Glutamatergic neuron (in vitro differentiated cells): ENCODE data around the gene STK39. TPM values are rescaled to one million over a fixed set of nuclear protein-coding genes. Genes with fewer than 3 reads are reported as not detected.

Source experiments
- DNase-seq: peaks from one replicate; pipeline ENCODE4 v3.0.0; 2022
- H3K27ac Mint-ChIP-seq: one replicate; pipeline ENCODE4 v1.8.0; 2020; ENCODE audit warnings: mild to moderate bottlenecking, mixed read lengths, inconsistent platforms; ENCODE audit not compliant: unreplicated experiment
- H3K27me3 Mint-ChIP-seq: one replicate; pipeline ENCODE4 v1.8.0; 2020; ENCODE audit warnings: mild to moderate bottlenecking, moderate library complexity, mixed read lengths, inconsistent platforms; ENCODE audit not compliant: unreplicated experiment
- H3K36me3 Mint-ChIP-seq: one replicate; pipeline ENCODE4 v1.8.0; 2020; ENCODE audit warnings: mild to moderate bottlenecking, mixed read lengths, inconsistent platforms; ENCODE audit not compliant: unreplicated experiment
- H3K4me1 Mint-ChIP-seq: one replicate; pipeline ENCODE4 v1.8.0; 2020; ENCODE audit warnings: mild to moderate bottlenecking, low read depth, mixed read lengths, inconsistent platforms; ENCODE audit not compliant: unreplicated experiment
- H3K4me3 Mint-ChIP-seq: one replicate; pipeline ENCODE4 v1.8.0; 2020; ENCODE audit warnings: mild to moderate bottlenecking, mixed read lengths, inconsistent platforms; ENCODE audit not compliant: unreplicated experiment
- H3K9me3 Mint-ChIP-seq: one replicate; pipeline ENCODE4 v1.8.0; 2020; ENCODE audit warnings: mild to moderate bottlenecking, moderate library complexity, mixed read lengths, inconsistent platforms; ENCODE audit not compliant: unreplicated experiment
- CTCF ChIP-seq: fragments of 200-600 bp; sonication (generic); IDR thresholded peaks from one replicate; pipeline ENCODE4 v1.5.0; 2021; ENCODE audit not compliant: partially characterized antibody, unreplicated experiment
- total RNA-seq: library from RNA; stranded (reverse); fragmentation: NEBNext Ultra II Directional; extraction: Animal tissue kit (Norgen Biotek cat#: 25700); gene quantifications from one replicate; pipeline ENCODE4 v1.2.1, GENCODE V29; 2021; ENCODE audit not compliant: unreplicated experiment

STK39 gene
- total RNA-seq, 1 donor from 2014 or later = 35.9 TPM

DNA sequence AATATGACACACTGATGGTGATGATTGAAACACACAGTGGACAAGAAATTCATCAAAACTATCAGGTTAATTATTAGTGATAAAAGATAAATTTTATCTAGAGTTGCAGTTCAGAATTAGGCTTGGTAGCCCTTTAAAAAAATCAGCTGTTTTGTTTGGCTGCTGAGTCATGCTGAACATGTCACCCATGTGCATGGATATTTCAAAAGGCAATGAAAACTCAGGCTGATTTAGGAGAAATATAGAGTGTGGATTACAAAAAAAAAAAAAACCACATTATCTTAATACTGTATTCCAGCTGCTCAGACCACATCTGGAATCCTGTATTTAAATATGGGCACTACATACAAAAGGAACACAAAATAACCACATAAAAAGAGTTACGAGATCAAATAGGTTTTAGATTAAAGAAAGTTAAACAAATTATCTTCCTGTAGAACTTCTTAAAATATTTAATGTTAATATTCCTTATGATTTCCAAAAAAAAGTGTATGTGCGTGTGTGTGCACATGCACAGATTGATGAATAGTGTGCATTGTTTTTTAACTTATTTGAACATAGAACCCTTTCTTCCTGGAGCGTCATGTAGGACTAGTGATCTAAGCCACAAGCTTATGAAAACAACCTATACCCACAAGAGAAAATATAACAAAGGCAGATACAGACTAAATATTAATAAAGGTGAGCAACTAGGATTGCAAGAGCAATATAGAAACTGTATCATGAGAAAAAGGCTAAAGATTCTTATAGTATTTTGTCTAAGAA, 186.2 kb downstream of the STK39 start:
- no peak for TF ChIP-seq CTCF
- H3K4me1 Mint-ChIP-seq = peaks cover 2% of the 10 kb centered on the region
- H3K4me3 Mint-ChIP-seq = no peak overlapping the region
- H3K27me3 Mint-ChIP-seq = peaks cover 2% of the 10 kb centered on the region
- no peaks in the 10 kb centered on the region for H3K9me3 Mint-ChIP-seq
- no peaks in the 10 kb centered on the region for H3K36me3 Mint-ChIP-seq
- no peak for DNase-seq
- H3K27ac Mint-ChIP-seq = no peak overlapping the region

- Mint-ChIP-seq H3K4me1 (peaks cover 2% of the 10 kb centered on the region), H3K9me3 (no peaks in the 10 kb centered on the region), H3K4me3 (no peak overlapping the region), H3K27ac (no peak overlapping the region), H3K27me3 (peaks cover 2% of the 10 kb centered on the region), H3K36me3 (no peaks in the 10 kb centered on the region)
- DNase-seq = no peak
- no peak for TF ChIP-seq CTCF
Measured at GRCh38 chr2:168059758-168060157, 187.6 kb downstream of the STK39 start.

DNA sequence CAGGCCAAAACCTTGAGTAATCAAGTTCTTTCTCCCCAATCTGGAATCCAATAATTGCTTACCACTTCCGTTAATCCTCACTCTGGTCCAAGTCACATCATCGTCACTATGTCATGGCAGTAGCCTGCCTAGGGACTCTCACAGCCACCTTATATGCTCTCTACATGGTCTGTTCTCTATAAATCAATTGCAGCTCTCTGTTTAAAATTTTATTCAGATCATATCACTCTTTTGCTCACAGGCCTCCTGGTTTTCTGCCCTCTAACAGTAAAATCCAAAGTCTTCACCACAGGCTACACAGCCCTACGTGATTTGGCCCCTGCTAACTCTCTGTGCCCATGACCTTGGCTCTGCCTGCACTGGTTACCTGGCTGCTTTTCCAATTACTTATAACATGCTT, 188.7 kb downstream of the STK39 start:
- Mint-ChIP-seq H3K4me3 (no peak overlapping the region), H3K27ac (no peak overlapping the region), H3K27me3 (no peaks in the 10 kb centered on the region), H3K36me3 (no peaks in the 10 kb centered on the region), H3K9me3 (no peaks in the 10 kb centered on the region), H3K4me1 (peaks cover 7% of the 10 kb centered on the region)
- no peak for DNase-seq
- no peak for TF ChIP-seq CTCF

GRCh38 chr2:168056242-168056787, 191.1 kb downstream of the STK39 start:
- H3K27me3 Mint-ChIP-seq = no peaks in the 10 kb centered on the region
- H3K4me3 Mint-ChIP-seq = no peak overlapping the region
- H3K36me3 Mint-ChIP-seq = no peaks in the 10 kb centered on the region
- peaks cover 17% of the 10 kb centered on the region for H3K4me1 Mint-ChIP-seq
- H3K27ac Mint-ChIP-seq = no peak overlapping the region
- TF ChIP-seq CTCF = no peak
- DNase-seq = no peak
- H3K9me3 Mint-ChIP-seq = no peaks in the 10 kb centered on the region

DNA sequence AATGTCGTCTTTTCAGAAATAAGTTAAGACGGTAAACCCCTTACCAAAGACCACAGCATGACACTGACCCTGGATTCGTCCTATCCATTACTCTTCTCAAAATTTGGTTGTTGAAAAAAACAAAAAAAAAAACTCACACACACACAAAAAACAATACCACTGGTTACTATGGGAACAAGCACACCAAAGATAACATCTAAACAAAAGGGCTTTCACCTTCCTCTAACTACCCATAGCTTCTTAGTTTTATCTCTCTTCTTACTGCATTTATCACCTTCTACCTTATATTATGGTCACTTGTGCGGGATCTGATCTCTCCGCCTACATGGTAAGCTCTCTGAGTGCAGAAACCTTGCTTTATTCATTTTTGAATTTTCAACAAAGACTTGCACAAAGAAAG, 192.7 kb downstream of the STK39 start:
- DNase-seq = no peak
- H3K9me3 Mint-ChIP-seq = no peaks in the 10 kb centered on the region
- peaks cover 17% of the 10 kb centered on the region for H3K4me1 Mint-ChIP-seq
- H3K27me3 Mint-ChIP-seq = no peaks in the 10 kb centered on the region
- no peak overlapping the region for H3K27ac Mint-ChIP-seq
- H3K36me3 Mint-ChIP-seq = no peaks in the 10 kb centered on the region
- H3K4me3 Mint-ChIP-seq = no peak overlapping the region
- no peak for TF ChIP-seq CTCF
